GM18498 (cell line): ENCODE measurements around the gene TGFBR3.

Experiments used
- ATAC-seq: cut with Tn5 transposase; IDR thresholded peaks from one replicate; pipeline ENCODE4 v1.9.1; 2021; ENCODE audit warnings: mild to moderate bottlenecking, moderate library complexity; ENCODE audit not compliant: unreplicated experiment

The TGFBR3 gene

GRCh38 chr1:91741906-91742305 is 144.0 kb downstream of the TGFBR3 start:
- no peak for ATAC-seq

- no peak for ATAC-seq
These were observed 144.7 kb downstream of the TGFBR3 start for GRCh38 chr1:91741301-91741700.

GRCh38 chr1:91737650-91738049 is 148.3 kb downstream of the TGFBR3 start:
- ATAC-seq: no peak

- ATAC-seq: no peak
These were observed 149.0 kb downstream of the TGFBR3 start for GRCh38 chr1:91736715-91737615.

- ATAC-seq: no peak
These were observed 149.7 kb downstream of the TGFBR3 start for GRCh38 chr1:91736146-91736714.

GRCh38 chr1:91735266-91735845 is 150.6 kb downstream of the TGFBR3 start:
- ATAC-seq: no peak

- ATAC-seq: no peak
These were observed 151.2 kb downstream of the TGFBR3 start for GRCh38 chr1:91734761-91735160.

GRCh38 chr1:91733108-91733710 is 152.7 kb downstream of the TGFBR3 start:
- ATAC-seq: no peak

- ATAC-seq: no peak
These were observed 153.5 kb downstream of the TGFBR3 start for GRCh38 chr1:91732291-91733107.

GRCh38 chr1:91731815-91732214 is 154.1 kb downstream of the TGFBR3 start:
- ATAC-seq: no peak

- ATAC-seq: no peak
These were observed 154.9 kb downstream of the TGFBR3 start for GRCh38 chr1:91730801-91731732.

GRCh38 chr1:91729621-91730358 is 156.2 kb downstream of the TGFBR3 start:
- peak; percentile 53 for ATAC-seq

GRCh38 chr1:91727763-91728162 is 158.2 kb downstream of the TGFBR3 start:
- no peak for ATAC-seq

- no peak for ATAC-seq
These were observed 159.8 kb downstream of the TGFBR3 start for GRCh38 chr1:91725989-91726721.

GRCh38 chr1:91725618-91725988 is 160.3 kb downstream of the TGFBR3 start:
- no peak for ATAC-seq

- no peak for ATAC-seq
These were observed 161.3 kb downstream of the TGFBR3 start for GRCh38 chr1:91724644-91725043.

- no peak for ATAC-seq
These were observed 161.7 kb downstream of the TGFBR3 start for GRCh38 chr1:91724231-91724630.

GRCh38 chr1:91720044-91720443 is 165.9 kb downstream of the TGFBR3 start:
- no peak for ATAC-seq
